Measurements from ENCODE around the gene TOPORS.
"Not testable (repeated sequence)": the region's sequence is repeated elsewhere in the genome, so short reads cannot be mapped to it uniquely, and the experiment has no call there.

TOPORS gene

GRCh38 chr9:32565967-32566366, 13.6 kb upstream of the TOPORS start:
- DNase-seq (ENCODE audit: low spot score) = no peak

- DNase-seq (ENCODE audit: low spot score) = no peak
Observed at GRCh38 chr9:32558408-32558934, 6.1 kb upstream of the TOPORS start.

- no peak for DNase-seq (ENCODE audit: low spot score)
Observed at GRCh38 chr9:32554591-32554990, 2.2 kb upstream of the TOPORS start.

- DNase-seq (ENCODE audit: low spot score) = no peak
Observed at GRCh38 chr9:32554107-32554506, 1.7 kb upstream of the TOPORS start.

GRCh38 chr9:32551276-32552051, 922 bp downstream of the TOPORS start:
- peak; percentile 31 for DNase-seq (ENCODE audit: low spot score)

GRCh38 chr9:32550562-32551275, 1.7 kb downstream of the TOPORS start:
- DNase-seq (ENCODE audit: low spot score) = peak; percentile 93

- no peak for DNase-seq (ENCODE audit: low spot score)
Observed at GRCh38 chr9:32550150-32550561, 2.2 kb downstream of the TOPORS start.

GRCh38 chr9:32548213-32548612, 4.2 kb downstream of the TOPORS start:
- DNase-seq (ENCODE audit: low spot score) = not testable (repeated sequence)

- no peak for DNase-seq (ENCODE audit: low spot score)
Observed at GRCh38 chr9:32545884-32546283, 6.5 kb downstream of the TOPORS start.

- DNase-seq (ENCODE audit: low spot score) = no peak
Observed at GRCh38 chr9:32543047-32543446, 9.3 kb downstream of the TOPORS start.

GRCh38 chr9:32533816-32534215, 18.6 kb downstream of the TOPORS start:
- no peak for DNase-seq (ENCODE audit: low spot score)

GRCh38 chr9:32533336-32533735, 19.1 kb downstream of the TOPORS start:
- no peak for DNase-seq (ENCODE audit: low spot score)

GRCh38 chr9:32526707-32527048, 25.7 kb downstream of the TOPORS start:
- no peak for DNase-seq (ENCODE audit: low spot score)

GRCh38 chr9:32526041-32526706, 26.2 kb downstream of the TOPORS start, which contains the start of gene RIGI:
Gene RIGI, minus strand, starts transcription at chr9:32526196. Its CDS starts 30 bp downstream, at chr9:32526166.
- DNase-seq (ENCODE audit: low spot score) = peak; percentile 68

GRCh38 chr9:32525709-32526030, 26.7 kb downstream of the TOPORS start:
- no peak for DNase-seq (ENCODE audit: low spot score)

- DNase-seq (ENCODE audit: low spot score) = peak; percentile 13
Observed at GRCh38 chr9:32524892-32525708, 27.3 kb downstream of the TOPORS start.

GRCh38 chr9:32524558-32524891, 27.9 kb downstream of the TOPORS start:
- not testable (repeated sequence) for DNase-seq (ENCODE audit: low spot score)

- no peak for DNase-seq (ENCODE audit: low spot score)
Observed at GRCh38 chr9:32523910-32524309, 28.5 kb downstream of the TOPORS start.

- no peak for DNase-seq (ENCODE audit: low spot score)
Observed at GRCh38 chr9:32518276-32518675, 34.1 kb downstream of the TOPORS start.

GRCh38 chr9:32516241-32516640, 36.1 kb downstream of the TOPORS start:
- no peak for DNase-seq (ENCODE audit: low spot score)

GRCh38 chr9:32508728-32509127, 43.7 kb downstream of the TOPORS start:
- DNase-seq (ENCODE audit: low spot score) = no peak

- DNase-seq (ENCODE audit: low spot score) = no peak
Observed at GRCh38 chr9:32503008-32503407, 49.4 kb downstream of the TOPORS start.

Data from activated CD4-positive, alpha-beta T cell treated with anti-CD3 and anti-CD28 coated beads, Interleukin-2, Interleukin-4, amounts not matched to agents 100 ng/mL and 50 ng/mL, durations not matched to agents 16 hours and 8 hours (primary cell).